NB4 (cell line): ENCODE measurements around the gene SLC30A10.

Experiments used
- CTCF ChIP-seq: IDR thresholded peaks from one replicate; pipeline ENCODE4 v1.5.1; 2012; ENCODE audit warnings: low read depth, low read length
- MAX ChIP-seq: IDR thresholded peaks from 2 replicates; pipeline ENCODE4 v1.6.1; 2011; ENCODE audit warnings: low read depth, low read length
- POLR2A ChIP-seq: IDR thresholded peaks from 2 replicates; pipeline ENCODE4 v1.6.1; 2011; ENCODE audit warnings: mild to moderate bottlenecking; ENCODE audit not compliant: insufficient read length; ENCODE audit errors: extremely low read depth

- no peak for TF ChIP-seq MAX
- TF ChIP-seq CTCF: no peak
- TF ChIP-seq POLR2A: no peak
These were observed 4.0 kb downstream of the SLC30A10 start for GRCh38 chr1:219924342-219924741.
